ENCODE data around the gene PPFIA3.

- no peak for TF ChIP-seq EZH2 (IDR thresholded peaks at IDR 0.05; ENCODE audit: low read depth, unreplicated experiment)
- TF ChIP-seq CTCF (conservative IDR thresholded peaks at IDR 0.05; ENCODE audit: low read depth in 2 of 2) = peak; percentile 45 to 50
- no peak for TF ChIP-seq ETS1 (IDR thresholded peaks at IDR 0.05)
- no peak for TF ChIP-seq POLR2AphosphoS5 (IDR thresholded peaks at IDR 0.05; ENCODE audit: low read depth)
- no peak for TF ChIP-seq CREB1 (CRISPR knock-in tag; IDR thresholded peaks at IDR 0.05; ENCODE audit: low read depth)
- no peak for TF ChIP-seq EZH2phosphoT487 (IDR thresholded peaks at IDR 0.05; ENCODE audit: unreplicated experiment)
- TF ChIP-seq, protein P1, sequence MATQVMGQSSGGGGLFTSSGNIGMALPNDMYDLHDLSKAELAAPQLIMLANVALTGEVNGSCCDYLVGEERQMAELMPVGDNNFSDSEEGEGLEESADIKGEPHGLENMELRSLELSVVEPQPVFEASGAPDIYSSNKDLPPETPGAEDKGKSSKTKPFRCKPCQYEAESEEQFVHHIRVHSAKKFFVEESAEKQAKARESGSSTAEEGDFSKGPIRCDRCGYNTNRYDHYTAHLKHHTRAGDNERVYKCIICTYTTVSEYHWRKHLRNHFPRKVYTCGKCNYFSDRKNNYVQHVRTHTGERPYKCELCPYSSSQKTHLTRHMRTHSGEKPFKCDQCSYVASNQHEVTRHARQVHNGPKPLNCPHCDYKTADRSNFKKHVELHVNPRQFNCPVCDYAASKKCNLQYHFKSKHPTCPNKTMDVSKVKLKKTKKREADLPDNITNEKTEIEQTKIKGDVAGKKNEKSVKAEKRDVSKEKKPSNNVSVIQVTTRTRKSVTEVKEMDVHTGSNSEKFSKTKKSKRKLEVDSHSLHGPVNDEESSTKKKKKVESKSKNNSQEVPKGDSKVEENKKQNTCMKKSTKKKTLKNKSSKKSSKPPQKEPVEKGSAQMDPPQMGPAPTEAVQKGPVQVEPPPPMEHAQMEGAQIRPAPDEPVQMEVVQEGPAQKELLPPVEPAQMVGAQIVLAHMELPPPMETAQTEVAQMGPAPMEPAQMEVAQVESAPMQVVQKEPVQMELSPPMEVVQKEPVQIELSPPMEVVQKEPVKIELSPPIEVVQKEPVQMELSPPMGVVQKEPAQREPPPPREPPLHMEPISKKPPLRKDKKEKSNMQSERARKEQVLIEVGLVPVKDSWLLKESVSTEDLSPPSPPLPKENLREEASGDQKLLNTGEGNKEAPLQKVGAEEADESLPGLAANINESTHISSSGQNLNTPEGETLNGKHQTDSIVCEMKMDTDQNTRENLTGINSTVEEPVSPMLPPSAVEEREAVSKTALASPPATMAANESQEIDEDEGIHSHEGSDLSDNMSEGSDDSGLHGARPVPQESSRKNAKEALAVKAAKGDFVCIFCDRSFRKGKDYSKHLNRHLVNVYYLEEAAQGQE (IDR thresholded peaks at IDR 0.05; ENCODE audit: unreplicated experiment) = no peak
Observed at GRCh38 chr19:49165865-49166301, 46.5 kb downstream of the PPFIA3 start.
